CD4-positive, alpha-beta T cell (primary cell): ENCODE measurements around the gene KRTAP27-1. TPM values are rescaled to one million over a fixed set of nuclear protein-coding genes. Genes with fewer than 3 reads are reported as not detected.
A peak's percentile ranks its signal among the peaks of the same experiment; 100 is the strongest.

ENCODE experiments used
- ATAC-seq: fragments of 200-7000 bp; cut with Tn5 transposase; one replicate; pipeline ENCODE4 v1.10.0; 2022; ENCODE audit warnings: mild to moderate bottlenecking; ENCODE audit not compliant: poor library complexity
- CTCF ChIA-PET: fragments of 350-600 bp; sonication (Branson Sonifier 250); formaldehyde crosslinking; loops from one replicate; lab custom pipeline; 2021; ENCODE audit warnings: antibody characterized with exemption, inconsistent platforms; lab: Charles Lee
- POLR2A ChIA-PET: fragments of 350-600 bp; sonication (Branson Sonifier 250); formaldehyde crosslinking; loops from one replicate; lab custom pipeline; 2021; ENCODE audit warnings: antibody characterized with exemption, inconsistent platforms; lab: Charles Lee
- DNase-seq, 14 experiments: peaks; one replicate each; pipeline ENCODE4 v3.0.0-alpha.2; 2013 to 2020; ENCODE audit warnings: mixed read lengths in 2 of 14
- H3K27ac ChIP-seq, 2 donors: one replicate each; pipeline versions ENCODE4 v1.5.1 to v1.7.0; 2013; ENCODE audit warnings: low read length in 2 of 2, low read depth in 1 of 2, mild to moderate bottlenecking in 1 of 2
- H3K27me3 ChIP-seq, 2 experiments: 1 replicate in 1 of 2; 2 replicates in 1 of 2; pipeline versions ENCODE4 v1.6.1 to v1.7.0; 2013; ENCODE audit warnings: low read length in 2 of 2, control low read depth in 1 of 2, mild to moderate bottlenecking in 1 of 2, moderate library complexity in 1 of 2; ENCODE audit not compliant: insufficient read depth in 2 of 2, control insufficient read depth in 1 of 2
- H3K36me3 ChIP-seq: one replicate; pipeline ENCODE4 v1.6.1; 2013; ENCODE audit warnings: low read length, control low read depth; ENCODE audit not compliant: insufficient read depth
- H3K4me1 ChIP-seq: one replicate; pipeline ENCODE4 v1.6.1; 2013; ENCODE audit warnings: low read length, control low read depth; ENCODE audit not compliant: insufficient read depth
- H3K4me3 ChIP-seq: one replicate; pipeline ENCODE4 v1.5.1; 2013; ENCODE audit warnings: mild to moderate bottlenecking, low read length, moderate library complexity
- H3K9me3 ChIP-seq, 2 experiments: 1 replicate in 1 of 2; 2 replicates in 1 of 2; pipeline versions ENCODE4 v1.6.1 to v1.7.0; 2013; ENCODE audit warnings: low read length in 2 of 2, mild to moderate bottlenecking in 2 of 2, control low read depth in 1 of 2, moderate library complexity in 1 of 2; ENCODE audit not compliant: control insufficient read depth in 1 of 2, insufficient read depth in 1 of 2
- H3K27ac Mint-ChIP-seq: one replicate; pipeline ENCODE4 v1.8.0; 2020; ENCODE audit warnings: mixed read lengths
- H3K27me3 Mint-ChIP-seq: one replicate; pipeline ENCODE4 v1.8.0; 2021; ENCODE audit warnings: mixed read lengths
- H3K36me3 Mint-ChIP-seq: one replicate; pipeline ENCODE4 v1.8.0; 2021; ENCODE audit warnings: low read depth, mixed read lengths
- H3K4me1 Mint-ChIP-seq: one replicate; pipeline ENCODE4 v1.8.0; 2021; ENCODE audit warnings: low read depth, mixed read lengths
- H3K4me3 Mint-ChIP-seq: one replicate; pipeline ENCODE4 v1.8.0; 2020; ENCODE audit warnings: mild to moderate bottlenecking, mixed read lengths
- H3K9me3 Mint-ChIP-seq: one replicate; pipeline ENCODE4 v1.8.0; 2020; ENCODE audit warnings: mixed read lengths
- intact Hi-C, 2 experiments: fragments of 100-400 bp; cut with DNase I in 1 of 2; cut with micrococcal nuclease in 1 of 2; formaldehyde crosslinking; loops; one replicate each; pipeline versions ENCODE4 v1.15.1 to v1.9.0; 2023 to 2025; cut with DNase I, micrococcal nuclease
- total RNA-seq, 174 experiments: library from RNA in 2 of 174; stranded (reverse) in 2 of 174; gene quantifications; one replicate each; pipeline ENCODE4 v1.2.3 and lab custom pipeline; 2021 to 2026
- TF ChIP-seq, protein P1 (sequence below): fragments of 200-600 bp; IDR thresholded peaks from one replicate; pipeline ENCODE4 v1.8.0; 2022; ENCODE audit warnings: antibody characterized with exemption, mild to moderate bottlenecking

KRTAP27-1 gene
- total RNA-seq, 2 experiments from 2014 or later = not detected

- H3K27me3 ChIP-seq = no peaks in the 10 kb centered on the region
- TF ChIP-seq, protein P1, sequence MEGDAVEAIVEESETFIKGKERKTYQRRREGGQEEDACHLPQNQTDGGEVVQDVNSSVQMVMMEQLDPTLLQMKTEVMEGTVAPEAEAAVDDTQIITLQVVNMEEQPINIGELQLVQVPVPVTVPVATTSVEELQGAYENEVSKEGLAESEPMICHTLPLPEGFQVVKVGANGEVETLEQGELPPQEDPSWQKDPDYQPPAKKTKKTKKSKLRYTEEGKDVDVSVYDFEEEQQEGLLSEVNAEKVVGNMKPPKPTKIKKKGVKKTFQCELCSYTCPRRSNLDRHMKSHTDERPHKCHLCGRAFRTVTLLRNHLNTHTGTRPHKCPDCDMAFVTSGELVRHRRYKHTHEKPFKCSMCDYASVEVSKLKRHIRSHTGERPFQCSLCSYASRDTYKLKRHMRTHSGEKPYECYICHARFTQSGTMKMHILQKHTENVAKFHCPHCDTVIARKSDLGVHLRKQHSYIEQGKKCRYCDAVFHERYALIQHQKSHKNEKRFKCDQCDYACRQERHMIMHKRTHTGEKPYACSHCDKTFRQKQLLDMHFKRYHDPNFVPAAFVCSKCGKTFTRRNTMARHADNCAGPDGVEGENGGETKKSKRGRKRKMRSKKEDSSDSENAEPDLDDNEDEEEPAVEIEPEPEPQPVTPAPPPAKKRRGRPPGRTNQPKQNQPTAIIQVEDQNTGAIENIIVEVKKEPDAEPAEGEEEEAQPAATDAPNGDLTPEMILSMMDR = peak; percentile 63
- intact Hi-C loops = loop anchor here (1.0 to 10.0 kb wide), 3 partner anchors 745 to 1264 kb away; no protein-coding TSS in a partner anchor
- peaks cover 9% of the 10 kb centered on the region for H3K27me3 Mint-ChIP-seq
- no peaks in the 10 kb centered on the region for H3K4me1 Mint-ChIP-seq
- H3K4me3 Mint-ChIP-seq = no peak overlapping the region
- H3K27ac Mint-ChIP-seq = no peak overlapping the region
- ATAC-seq (no peak), DNase-seq (peak in 9 of 14 experiments; percentile 0 to 42 (median 18))
- peaks cover 0 to 5% of the 10 kb centered on the region in 2 experiments for H3K9me3 ChIP-seq
- H3K27ac ChIP-seq = no peak overlapping the region
- H3K9me3 Mint-ChIP-seq = no peaks in the 10 kb centered on the region
- H3K36me3 ChIP-seq = no peaks in the 10 kb centered on the region
- ChIA-PET CTCF (interaction anchor here (0.5 to 1.5 kb wide), 2 partner anchors 745 to 878 kb away, joined by 4 to 5 read pairs; no protein-coding TSS in a partner anchor), POLR2A (no interaction called here)
- H3K4me3 ChIP-seq = no peak overlapping the region
- H3K36me3 Mint-ChIP-seq = no peaks in the 10 kb centered on the region
- H3K4me1 ChIP-seq = no peaks in the 10 kb centered on the region
Observed at GRCh38 chr21:30340714-30341573, 3.5 kb upstream of the KRTAP27-1 start.

- ATAC-seq (no peak), DNase-seq (no peak)
- Mint-ChIP-seq H3K4me3 (no peak overlapping the region), H3K4me1 (no peaks in the 10 kb centered on the region), H3K9me3 (no peaks in the 10 kb centered on the region), H3K36me3 (no peaks in the 10 kb centered on the region), H3K27ac (no peak overlapping the region), H3K27me3 (peaks cover 5% of the 10 kb centered on the region)
- TF ChIP-seq, protein P1 = no peak
- Histone ChIP-seq H3K27ac (no peak overlapping the region), H3K9me3 (no peaks in the 10 kb centered on the region), H3K4me1 (no peaks in the 10 kb centered on the region), H3K27me3 (no peaks in the 10 kb centered on the region), H3K4me3 (no peak overlapping the region), H3K36me3 (no peaks in the 10 kb centered on the region)
- ChIA-PET POLR2A (no interaction called here), CTCF (interaction anchor here (0.7 to 1.3 kb wide), 2 partner anchors 8 to 1214 kb away, joined by 3 read pairs; no protein-coding TSS in a partner anchor)
- intact Hi-C loops = no loop called here
Observed at GRCh38 chr21:30338717-30339116, 1.2 kb upstream of the KRTAP27-1 start.

GRCh38 chr21:30337772-30338171 lies 278 bp upstream of the KRTAP27-1 start:
- DNase-seq (no peak), ATAC-seq (no peak)
- no peaks in the 10 kb centered on the region for H3K4me1 Mint-ChIP-seq
- TF ChIP-seq, protein P1 = no peak
- H3K27ac Mint-ChIP-seq = no peak overlapping the region
- Histone ChIP-seq H3K36me3 (no peaks in the 10 kb centered on the region), H3K4me1 (no peaks in the 10 kb centered on the region), H3K9me3 (no peaks in the 10 kb centered on the region), H3K4me3 (no peak overlapping the region), H3K27ac (no peak overlapping the region), H3K27me3 (no peaks in the 10 kb centered on the region)
- intact Hi-C loops = no loop called here
- H3K36me3 Mint-ChIP-seq = no peaks in the 10 kb centered on the region
- CTCF ChIA-PET = no interaction called here
- peaks cover 5% of the 10 kb centered on the region for H3K27me3 Mint-ChIP-seq
- H3K4me3 Mint-ChIP-seq = no peak overlapping the region
- no peaks in the 10 kb centered on the region for H3K9me3 Mint-ChIP-seq
- POLR2A ChIA-PET = no interaction called here
